ENCODE data around the gene LAMA4.
"Not testable (repeated sequence)": the region's sequence is repeated elsewhere in the genome, so short reads cannot be mapped to it uniquely, and the experiment has no call there.

The LAMA4 gene

DNA sequence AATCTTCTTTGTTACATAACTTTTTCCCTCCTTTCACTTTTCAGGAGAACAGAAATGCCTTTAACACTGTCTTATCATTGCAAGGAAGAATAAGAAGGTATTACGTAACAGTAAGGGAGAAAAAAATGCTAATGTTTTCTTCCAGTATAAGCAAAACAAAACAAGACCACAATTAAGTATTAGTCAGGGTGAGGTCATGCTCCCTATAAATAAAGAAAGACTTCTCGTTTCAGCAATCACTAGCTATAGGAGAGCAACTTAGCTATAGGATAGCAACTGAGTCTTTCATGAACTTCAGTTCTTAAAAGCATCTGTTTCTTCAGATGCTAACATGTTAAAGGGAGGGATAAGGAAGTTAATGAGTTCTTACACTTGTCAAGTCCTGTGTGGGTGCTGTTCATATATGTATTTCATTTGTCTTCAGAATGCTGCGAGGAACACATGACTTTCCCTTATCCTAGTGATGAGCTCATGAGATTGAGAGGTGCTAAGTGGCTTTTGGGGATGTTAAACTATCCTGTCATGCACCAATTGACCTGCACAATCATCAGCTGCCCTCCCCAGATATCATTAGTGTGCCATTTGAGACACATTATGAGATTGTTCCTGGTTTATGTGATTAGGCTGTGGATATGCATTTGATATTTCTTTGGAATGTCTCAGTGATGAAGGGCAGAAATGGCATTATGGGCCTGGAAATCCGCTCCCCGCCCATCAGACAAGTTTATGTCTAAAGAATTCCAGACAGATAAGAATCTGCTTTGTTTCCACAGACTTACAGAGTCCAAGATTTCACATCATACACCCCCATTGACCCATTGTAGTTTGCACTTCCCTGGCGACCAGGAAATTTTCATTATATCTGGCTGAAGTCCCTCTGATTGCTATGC lies 37.5 kb downstream of the LAMA4 start:
- no peak for DNase-seq (ENCODE audit: low read depth in 2 of 2)

DNA sequence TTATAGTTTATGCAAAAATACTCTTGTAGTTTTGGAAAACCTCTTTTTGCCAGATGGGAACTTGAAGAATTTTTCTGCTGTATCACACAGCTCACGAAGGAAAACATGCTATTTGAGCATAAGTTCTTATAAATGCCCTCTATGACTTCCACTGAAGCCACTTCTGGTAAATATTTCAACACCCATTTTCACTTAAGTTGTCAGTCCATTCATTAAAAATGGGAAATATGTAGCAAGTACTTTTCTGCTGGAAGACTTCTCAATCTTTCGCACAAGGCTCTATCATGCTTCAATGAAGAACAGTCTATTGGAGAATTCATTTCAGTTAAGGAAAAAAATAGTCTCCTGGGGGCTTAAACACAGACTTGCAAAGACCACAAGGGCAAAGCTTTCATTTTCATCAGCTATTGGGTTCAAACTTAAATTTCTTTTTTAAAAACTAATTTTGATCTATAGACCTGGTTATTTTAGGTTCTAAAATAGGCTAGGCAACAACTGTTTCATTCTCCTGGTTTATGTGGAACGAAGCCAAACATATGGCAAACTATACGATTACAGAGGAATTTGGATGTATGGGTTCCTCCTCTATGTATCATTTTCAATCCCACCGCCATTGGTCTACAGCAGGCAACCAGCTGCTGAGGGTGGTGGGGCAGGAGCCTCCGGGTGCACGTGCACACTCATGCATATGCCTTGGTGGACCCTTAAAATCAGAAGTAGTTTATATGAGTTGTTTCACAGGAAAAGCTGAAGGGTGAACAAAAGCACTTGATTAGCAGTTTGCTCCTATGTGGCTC lies 38.7 kb downstream of the LAMA4 start:
- no peak for DNase-seq (ENCODE audit: low read depth in 2 of 2)

DNA sequence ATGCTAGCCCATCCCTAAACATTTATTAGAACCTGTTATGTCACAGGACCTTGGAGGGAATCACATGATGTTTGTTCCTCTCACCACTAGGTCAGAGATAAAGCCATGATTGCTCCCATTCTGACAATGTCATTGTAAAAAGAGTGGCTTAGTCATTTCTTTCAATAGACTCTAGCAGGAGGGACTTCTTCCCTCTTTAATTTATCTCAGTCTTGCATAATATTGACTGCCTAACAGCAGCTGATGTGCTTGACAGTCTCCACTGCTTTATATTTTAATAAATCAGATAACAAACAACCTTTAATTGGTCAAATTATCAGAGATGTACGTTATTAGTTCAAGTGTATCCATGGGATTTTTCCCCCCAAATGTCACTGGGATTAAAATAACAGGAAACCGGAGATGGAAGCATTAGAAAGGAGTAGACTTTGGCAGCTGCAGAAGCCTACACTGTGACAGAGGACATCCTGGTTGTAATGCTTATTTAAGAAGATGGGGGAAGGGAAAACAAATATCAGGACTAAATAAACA lies 39.6 kb downstream of the LAMA4 start:
- no peak for DNase-seq (ENCODE audit: low read depth in 2 of 2)

DNA sequence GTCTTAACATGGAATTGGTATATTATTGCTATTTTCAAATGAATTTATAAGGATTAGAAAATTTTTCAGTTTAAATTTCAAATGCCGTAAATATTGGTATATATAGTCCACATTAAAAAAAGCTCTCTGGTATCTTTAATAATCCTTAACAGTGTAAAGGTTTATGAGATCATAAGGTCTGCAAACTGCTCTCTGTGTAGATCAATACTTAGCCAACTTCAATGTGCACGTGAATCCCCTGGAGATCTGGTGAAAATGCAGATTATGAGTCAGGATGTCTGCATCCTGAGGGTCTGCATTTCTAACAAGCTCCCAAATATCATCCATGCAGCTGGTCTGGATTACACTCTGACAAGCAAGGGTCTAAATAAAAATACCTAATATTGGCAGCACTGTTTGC lies 43.5 kb downstream of the LAMA4 start:
- no peak for DNase-seq (ENCODE audit: low read depth in 2 of 2)

DNA sequence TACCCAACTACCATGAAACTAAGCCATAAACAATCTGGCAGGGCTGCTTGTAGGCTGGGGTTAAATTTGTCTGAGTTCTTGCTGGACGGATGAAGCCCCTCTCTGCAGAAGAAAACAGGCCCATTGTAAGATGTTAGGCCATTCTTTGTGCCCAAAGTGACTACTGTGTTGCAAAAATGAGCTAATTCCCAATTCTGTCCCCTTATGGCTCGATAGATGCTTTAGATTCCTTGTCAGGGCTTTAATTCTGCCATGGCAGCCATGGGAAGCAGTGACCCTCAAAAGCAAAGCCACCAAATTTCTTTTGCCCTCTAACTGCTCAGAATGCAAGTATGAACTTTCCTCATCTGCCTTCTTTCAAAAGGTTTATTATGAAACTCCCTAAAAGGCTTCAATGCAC lies 45.2 kb downstream of the LAMA4 start:
- no peak for DNase-seq (ENCODE audit: low read depth in 2 of 2)

DNA sequence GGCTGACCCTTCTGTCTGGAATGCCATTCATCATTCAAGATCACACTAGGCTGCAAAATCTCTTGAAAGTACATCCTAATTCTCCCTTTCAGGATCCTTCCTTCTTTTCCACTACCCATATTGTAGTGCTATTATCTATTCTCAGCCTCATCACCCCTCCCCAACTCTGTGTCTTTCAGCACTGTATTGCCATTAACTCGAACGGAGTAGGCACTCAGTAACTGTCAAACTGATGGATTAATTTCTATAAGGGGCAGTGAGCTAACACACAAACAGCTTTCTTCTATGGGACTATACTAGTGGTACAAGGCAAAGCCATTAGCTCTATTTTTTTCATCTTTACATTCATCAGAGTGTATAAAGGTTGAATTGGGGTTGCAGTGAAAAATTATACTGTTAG lies 46.6 kb downstream of the LAMA4 start:
- no peak for DNase-seq (ENCODE audit: low read depth in 2 of 2)

DNA sequence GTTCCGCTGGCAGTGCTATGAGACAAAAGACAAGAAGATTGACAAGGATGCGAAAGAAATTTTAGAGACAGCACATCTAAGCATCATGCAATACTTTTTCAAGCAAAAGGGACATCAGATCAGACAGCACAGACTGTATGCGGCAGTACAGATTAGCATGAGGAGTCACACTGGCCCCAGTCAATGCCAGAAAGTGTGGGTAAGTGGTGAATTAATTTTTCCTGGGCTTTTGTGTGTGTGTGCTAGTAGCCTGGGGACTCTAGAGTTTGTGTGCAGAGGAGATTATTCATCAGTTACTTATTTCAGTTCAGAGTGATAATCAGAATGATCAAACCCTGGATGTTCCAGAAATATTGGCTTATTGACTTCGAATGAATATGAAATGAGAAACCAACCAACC lies 47.2 kb downstream of the LAMA4 start:
- DNase-seq (ENCODE audit: low read depth in 2 of 2): no peak

DNA sequence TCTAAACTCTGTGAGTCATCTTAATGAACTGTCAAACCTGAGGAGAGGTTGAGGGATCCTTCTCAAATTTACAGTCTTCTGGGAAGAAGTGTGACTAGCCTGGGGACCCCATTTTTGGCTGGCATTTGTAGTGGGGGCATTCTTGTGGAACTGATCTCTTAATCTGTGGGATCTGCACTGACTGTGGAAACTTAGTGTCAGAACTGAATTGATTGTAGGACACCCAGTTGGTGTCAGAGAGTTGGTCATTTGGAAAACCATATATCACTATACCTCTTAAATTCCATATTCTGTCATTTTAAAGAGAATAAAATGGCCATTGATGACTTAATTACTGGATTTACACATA lies 48.3 kb downstream of the LAMA4 start:
- no peak for DNase-seq (ENCODE audit: low read depth in 2 of 2)

DNA sequence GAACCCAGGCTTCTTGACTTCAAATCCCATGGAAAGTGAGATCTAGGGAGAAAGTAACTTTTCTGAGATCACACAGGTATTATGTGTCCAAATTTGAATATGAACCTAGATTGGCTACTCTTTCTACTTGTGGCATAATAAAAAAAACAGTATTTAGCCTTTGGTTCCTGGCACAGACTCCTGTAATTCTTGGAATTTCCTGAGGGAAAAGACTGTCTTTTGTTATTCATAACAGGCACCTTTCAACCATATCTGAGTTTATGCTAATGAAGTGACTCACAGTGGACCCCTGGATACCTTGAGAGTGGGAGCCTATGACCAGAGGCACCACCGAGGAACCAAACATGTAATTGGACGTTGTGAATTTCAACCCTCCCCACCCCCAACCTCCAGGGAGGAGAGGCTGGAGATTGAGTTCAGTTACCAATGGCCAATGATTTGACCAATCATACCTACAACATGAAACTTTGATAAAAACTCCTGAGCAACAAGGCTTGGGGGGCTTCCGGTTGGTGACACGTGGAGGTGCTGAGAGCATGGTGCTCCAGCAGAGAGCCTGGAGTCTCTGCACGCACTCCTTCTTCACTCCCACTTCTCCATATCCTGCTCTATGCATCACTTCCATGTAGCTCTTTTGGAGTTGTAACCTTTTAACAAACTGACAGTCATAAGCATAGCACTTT lies 48.8 kb downstream of the LAMA4 start:
- no peak for DNase-seq (ENCODE audit: low read depth in 2 of 2)

DNA sequence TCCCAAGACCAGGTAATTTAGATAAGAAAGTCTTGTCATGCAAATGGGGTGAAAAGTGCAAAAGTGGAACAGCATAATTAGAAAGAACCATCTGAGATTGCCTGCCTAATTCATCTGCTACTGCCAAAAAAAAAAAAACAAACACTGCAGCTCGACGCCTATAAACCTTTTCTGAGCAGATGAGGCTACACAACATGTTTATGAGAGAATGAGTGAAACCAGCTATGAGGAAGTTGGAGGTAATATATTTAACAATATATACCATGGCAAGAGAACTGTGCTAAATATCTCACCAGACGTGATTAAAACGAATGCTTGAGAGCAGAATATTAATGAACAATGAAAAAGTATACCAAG lies 50.0 kb downstream of the LAMA4 start:
- DNase-seq (ENCODE audit: low read depth in 2 of 2): no peak

DNA sequence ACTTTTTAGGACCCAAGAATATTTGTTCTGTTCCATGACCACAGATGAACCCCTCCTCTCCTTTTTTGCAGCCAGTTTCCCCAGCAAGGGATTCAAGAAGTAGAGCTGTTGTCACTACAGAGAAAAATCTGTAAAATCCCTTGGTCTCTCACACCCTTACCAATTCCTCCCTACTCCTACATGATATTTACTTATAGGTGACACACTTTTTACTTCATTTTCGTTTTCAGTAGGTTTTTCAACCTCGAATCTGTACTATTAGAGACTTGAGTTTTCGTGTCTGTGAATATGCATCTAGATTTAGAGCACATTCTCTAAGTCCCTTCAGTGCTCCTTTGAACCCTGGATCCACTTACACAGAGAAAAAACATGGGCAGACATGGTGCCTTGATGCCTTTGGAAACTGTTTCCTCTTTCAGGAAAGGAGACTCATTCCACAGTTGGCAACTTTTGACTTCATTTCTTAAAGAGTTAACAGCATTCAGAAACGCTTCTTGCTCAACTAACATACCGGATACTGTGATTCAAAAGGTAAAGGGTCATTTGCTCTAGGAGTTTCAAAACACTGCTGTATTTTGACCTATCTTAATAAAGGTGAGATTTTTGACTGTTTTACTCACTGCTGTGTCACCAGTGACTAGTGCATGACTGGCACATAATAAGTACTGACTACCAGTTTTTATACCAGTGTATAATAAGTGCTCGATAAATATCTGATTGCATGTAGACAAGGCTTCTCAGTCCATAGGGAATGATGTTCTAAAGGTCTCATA lies 50.6 kb downstream of the LAMA4 start:
- DNase-seq (ENCODE audit: low read depth in 2 of 2): no peak

DNA sequence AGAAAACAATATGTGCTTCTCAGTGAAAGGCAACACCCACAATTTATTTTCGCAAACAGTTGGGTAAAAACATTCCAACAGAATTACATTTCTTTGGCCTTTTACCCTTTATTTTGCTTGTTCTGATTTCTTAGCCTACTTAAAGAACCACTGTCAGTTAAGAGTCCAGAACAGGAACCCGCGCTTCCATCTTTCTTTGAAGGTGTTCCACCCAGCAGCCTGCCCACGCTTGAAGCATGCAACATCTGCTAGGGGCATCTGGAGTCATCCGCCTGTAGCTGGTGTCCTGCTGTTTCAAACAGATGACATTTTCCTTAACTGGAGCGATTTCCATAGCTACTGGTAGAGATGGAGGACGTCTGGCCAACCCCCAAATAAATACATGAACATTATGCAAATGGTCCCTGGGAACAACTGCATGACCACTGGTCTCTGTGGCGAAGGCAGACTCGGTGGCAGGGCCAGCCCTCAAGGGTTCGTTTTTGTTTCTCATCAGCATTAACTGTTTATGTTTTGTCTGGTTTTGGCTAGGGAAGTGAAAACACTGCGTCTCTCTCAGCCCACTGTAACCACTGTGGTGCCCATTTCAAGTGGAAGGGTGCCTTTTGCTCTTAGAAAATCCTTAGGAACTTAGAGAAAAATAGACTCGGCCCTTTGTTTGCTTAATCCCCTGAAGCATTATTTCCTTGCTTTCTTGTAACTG lies 51.6 kb downstream of the LAMA4 start:
- no peak for DNase-seq (ENCODE audit: low read depth in 2 of 2)

DNA sequence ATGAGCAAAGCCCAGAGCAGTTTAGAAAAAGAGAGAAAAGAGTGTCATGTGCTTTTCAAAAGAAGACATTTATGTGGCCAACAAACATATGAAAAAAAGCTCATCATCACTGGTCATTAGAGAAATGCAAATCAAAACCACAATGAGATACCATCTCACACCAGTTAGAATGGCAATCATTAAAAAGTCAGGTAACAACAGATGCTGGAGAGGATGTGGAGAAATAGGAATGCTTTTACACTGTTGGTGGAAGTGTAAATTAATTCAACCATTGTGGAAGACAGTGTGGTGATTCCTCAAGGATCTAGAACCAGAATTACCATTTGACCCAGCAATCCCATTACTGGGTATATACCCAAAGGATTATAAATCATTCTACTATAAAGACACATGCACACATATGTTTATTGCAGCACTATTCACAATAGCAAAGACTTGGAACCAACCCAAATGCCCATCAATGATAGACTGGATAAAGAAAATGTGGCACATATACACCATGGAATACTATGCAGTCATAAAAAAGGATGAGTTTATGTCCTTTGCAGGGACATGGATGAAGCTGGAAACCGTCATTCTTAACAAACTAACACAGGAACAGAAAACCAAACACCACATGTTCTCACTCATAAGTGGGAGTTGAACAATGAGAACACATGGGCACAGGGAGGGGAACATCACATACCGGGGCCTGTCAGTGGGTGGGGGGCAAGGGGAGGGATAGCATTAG lies 54.0 kb downstream of the LAMA4 start:
- not testable (repeated sequence) for DNase-seq (ENCODE audit: low read depth in 2 of 2)

DNA sequence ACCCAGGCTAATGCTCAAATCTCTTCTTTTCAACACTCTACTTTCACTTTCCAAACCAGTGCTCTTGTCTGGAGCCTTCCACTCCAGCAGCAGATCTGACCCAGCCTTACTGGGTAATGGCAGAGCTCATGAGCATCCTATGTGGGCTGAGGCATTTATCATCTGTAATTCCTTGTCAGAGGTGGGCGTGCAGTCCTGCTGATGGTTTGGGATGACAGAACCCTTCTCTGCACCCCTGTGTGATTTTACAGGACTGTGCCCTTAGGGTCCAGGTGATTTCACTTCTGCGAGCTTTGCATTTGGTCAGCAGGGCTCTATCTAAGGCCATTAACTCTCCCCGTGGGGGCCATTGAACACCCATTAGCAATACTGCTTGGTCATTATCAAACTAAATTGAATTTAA lies 55.4 kb downstream of the LAMA4 start:
- no peak for DNase-seq (ENCODE audit: low read depth in 2 of 2)

DNA sequence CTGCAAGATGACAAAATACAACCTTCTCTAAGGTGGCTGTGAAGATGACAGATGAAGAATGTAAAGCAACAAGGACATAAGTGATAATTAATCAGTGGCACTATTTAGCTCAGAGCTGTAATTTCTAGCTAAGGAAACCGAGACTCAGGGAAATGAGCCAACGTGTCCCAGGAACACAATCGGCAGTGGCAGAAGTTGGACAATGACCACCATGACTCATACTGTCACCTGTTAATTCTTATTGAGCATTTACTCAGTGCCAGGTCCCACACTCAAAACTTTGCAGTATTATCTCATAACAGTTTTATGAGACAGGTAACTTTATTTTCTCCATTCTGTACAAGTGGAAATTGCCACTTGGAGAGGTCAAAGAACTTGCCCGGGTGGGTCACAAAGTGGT lies 55.8 kb downstream of the LAMA4 start:
- no peak for DNase-seq (ENCODE audit: low read depth in 2 of 2)

DNA sequence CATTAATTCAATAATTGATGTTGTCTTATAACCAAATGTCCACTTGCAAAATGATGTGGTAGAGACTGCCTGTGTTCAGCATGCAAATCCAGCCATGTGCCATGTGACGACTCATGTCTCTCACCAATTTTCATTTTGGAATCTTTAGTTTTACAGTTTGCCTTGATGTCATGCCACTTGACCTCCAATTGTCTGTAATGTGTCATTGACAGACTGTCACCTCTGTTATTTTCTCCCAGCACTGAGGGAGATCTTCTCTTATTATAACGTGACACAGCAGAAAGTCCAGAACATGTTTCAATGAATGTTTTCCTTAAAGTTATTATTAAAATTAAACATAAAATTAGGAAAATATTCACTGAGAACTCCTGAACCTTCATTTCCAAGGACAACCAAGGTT lies 56.7 kb downstream of the LAMA4 start:
- no peak for DNase-seq (ENCODE audit: low read depth in 2 of 2)

DNA sequence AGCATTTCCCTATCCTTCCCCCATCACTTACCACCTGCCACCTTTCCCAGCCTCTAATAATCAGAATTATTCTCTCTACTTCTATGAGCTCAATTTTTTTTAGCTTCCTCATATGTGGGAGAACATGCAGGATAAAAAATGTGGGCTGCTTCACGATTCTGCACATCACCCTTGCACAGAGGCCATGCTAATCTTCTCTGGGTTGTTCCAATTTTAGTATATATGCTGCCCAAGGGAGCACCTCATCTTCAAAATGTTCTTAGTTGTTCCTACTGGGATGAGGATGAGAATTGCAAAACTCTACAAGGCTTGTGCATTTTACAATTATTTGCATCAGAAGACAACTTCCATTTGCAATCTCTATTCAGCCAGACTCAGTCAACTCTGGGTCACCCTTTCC lies 58.1 kb downstream of the LAMA4 start:
- DNase-seq (ENCODE audit: low read depth in 2 of 2): no peak

DNA sequence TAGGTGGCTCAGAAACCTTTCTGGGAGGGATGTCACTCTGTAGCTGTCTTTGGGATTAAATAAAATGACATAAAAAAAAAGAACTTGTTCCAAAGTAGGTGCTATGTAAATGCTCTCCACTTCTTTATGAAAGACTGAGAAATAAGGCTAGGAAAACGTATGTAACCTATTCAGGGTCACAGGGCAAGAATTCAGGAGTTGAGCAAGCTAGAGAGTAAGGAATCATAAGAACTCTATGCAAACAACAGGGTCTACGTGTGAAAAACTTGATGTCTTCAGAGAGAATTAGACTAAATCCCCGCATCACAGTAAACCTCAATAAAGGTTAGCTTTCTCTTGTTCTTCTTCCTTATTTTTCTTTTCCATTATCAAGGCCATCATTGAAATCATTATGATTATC lies 59.2 kb downstream of the LAMA4 start:
- no peak for DNase-seq (ENCODE audit: low read depth in 2 of 2)

DNA sequence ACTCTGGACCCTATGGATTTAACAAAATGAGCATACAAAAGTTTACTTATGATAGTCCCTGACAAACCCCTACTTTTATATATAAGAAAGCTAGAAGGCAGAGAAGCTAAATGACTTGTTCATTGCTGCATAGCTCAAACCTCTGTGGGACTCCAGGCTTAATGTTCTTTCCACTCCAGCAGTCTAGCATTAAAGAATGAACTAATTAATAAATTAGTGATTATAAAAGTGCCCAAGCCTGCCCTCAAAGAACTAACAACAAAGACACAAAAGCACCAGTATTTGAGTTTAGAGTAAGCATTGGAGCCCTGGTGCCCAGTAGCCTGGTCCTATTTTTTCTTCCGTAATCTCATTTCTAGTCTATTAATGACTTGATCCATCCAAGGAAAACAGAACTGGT lies 59.9 kb downstream of the LAMA4 start:
- DNase-seq (ENCODE audit: low read depth in 2 of 2): no peak

DNA sequence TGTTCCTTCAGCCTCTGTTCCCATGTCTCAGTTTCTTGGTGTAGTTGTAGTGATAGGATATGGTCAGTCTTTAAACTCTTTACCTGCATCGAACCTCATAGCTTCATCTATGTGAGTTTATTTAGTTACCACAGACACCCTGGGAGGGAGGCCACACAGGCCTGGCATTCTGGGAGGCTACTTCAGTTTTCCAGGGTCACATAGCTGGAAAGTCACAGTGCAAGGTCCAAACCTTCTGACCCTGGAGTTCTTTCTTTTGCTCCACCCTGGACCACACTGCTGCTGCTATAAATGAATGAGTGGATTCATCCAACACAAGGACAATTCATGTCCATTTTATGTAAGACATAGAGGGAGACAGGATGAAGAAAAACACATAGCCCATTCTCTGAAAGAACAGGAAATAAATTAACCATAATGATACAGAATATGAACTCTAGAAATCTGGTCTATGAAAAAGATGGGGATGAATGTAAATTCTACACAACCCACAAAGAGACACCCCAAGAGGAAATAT lies 60.8 kb downstream of the LAMA4 start:
- no peak for DNase-seq (ENCODE audit: low read depth in 2 of 2)

All from stimulated activated CD8-positive, alpha-beta memory T cell treated with anti-CD3 and anti-CD28 coated beads, Interleukin-15, amount 100 ng/mL, for 48 hours (primary cell).